Activated naive CD8-positive, alpha-beta T cell treated with anti-CD3 and anti-CD28 coated beads, Interleukin-2, amount 10 ng/mL, durations not matched to agents 7 days and 5 days (primary cell): ENCODE measurements around the gene DDO. TPM values are rescaled to one million over a fixed set of nuclear protein-coding genes. Genes with fewer than 3 reads are reported as not detected.
"Not testable (repeated sequence)": the region's sequence is repeated elsewhere in the genome, so short reads cannot be mapped to it uniquely, and the experiment has no call there.

Experiments
- ATAC-seq: fragments of 150-1000 bp; cut with Tn5 transposase; one replicate; pipeline ENCODE4 v1.10.0; 2021; ENCODE audit warnings: low read depth, moderate library complexity
- POLR2A ChIA-PET: fragments of 350-600 bp; sonication (Branson Sonifier 250); formaldehyde crosslinking; loops from one replicate; lab custom pipeline; 2021; ENCODE audit warnings: antibody characterized with exemption; lab: Charles Lee
- DNase-seq: peaks from one replicate; pipeline ENCODE4 v3.0.0; 2021
- H3K27ac Mint-ChIP-seq: one replicate; pipeline ENCODE4 v1.8.0; 2022; ENCODE audit warnings: mild to moderate bottlenecking, mixed read lengths
- H3K27me3 Mint-ChIP-seq: one replicate; pipeline ENCODE4 v1.8.0; 2022; ENCODE audit warnings: mild to moderate bottlenecking, moderate library complexity, mixed read lengths
- H3K36me3 Mint-ChIP-seq: one replicate; pipeline ENCODE4 v1.8.0; 2021; ENCODE audit warnings: mild to moderate bottlenecking, mixed read lengths
- H3K4me1 Mint-ChIP-seq: one replicate; pipeline ENCODE4 v1.8.0; 2021; ENCODE audit warnings: mixed read lengths
- H3K4me3 Mint-ChIP-seq: one replicate; pipeline ENCODE4 v1.8.0; 2022; ENCODE audit warnings: mild to moderate bottlenecking, moderate library complexity, mixed read lengths
- H3K9me3 Mint-ChIP-seq: one replicate; pipeline ENCODE4 v1.8.0; 2021; ENCODE audit warnings: mixed read lengths
- total RNA-seq, 2 experiments: library from RNA; stranded (reverse); gene quantifications; one replicate each; pipeline ENCODE4 v1.2.3, GENCODE V29; 2021

DDO gene
- total RNA-seq, 2 experiments from 2014 or later, result not detected

DNA sequence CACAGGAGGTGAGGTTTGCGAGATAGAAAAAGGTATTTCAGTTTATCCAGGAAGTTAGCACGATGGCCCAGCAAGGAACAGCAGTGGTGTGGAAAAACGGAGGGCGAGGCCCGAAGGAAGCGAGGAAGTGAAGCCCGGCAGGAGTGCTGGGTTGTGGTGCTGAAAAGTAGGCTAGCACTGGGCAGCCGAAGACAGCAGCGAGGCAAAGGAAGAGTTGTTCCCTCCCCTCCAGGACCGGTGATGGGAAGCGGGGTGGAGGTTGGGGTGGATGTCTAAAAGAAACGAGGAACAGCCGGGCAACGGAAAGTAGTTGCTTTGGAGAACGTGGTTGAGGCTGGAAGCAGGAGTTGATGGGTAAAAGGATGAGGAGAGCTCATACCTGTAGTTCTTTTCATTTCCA, 58.6 kb downstream of the DDO start:
- H3K4me3 Mint-ChIP-seq, result peak overlapping the region; percentile 86
- no peaks in the 10 kb centered on the region for H3K36me3 Mint-ChIP-seq
- no peak for DNase-seq
- H3K9me3 Mint-ChIP-seq, result peaks cover 4% of the 10 kb centered on the region
- H3K27me3 Mint-ChIP-seq, result peaks cover 23% of the 10 kb centered on the region
- no peak overlapping the region for H3K27ac Mint-ChIP-seq
- peaks cover 2% of the 10 kb centered on the region for H3K4me1 Mint-ChIP-seq
- POLR2A ChIA-PET, result no interaction called here
- no peak for ATAC-seq

- H3K9me3 Mint-ChIP-seq, result no peaks in the 10 kb centered on the region
- ATAC-seq, result no peak
- no peaks in the 10 kb centered on the region for H3K36me3 Mint-ChIP-seq
- H3K4me1 Mint-ChIP-seq, result peaks cover 2% of the 10 kb centered on the region
- DNase-seq, result no peak
- H3K27me3 Mint-ChIP-seq, result peaks cover 23% of the 10 kb centered on the region
- no peak overlapping the region for H3K4me3 Mint-ChIP-seq
- POLR2A ChIA-PET, result no interaction called here
- H3K27ac Mint-ChIP-seq, result no peak overlapping the region
Observed at GRCh38 chr6:110355727-110356126, 59.6 kb downstream of the DDO start.

- Mint-ChIP-seq H3K27ac (no peak overlapping the region), H3K36me3 (no peaks in the 10 kb centered on the region), H3K9me3 (no peaks in the 10 kb centered on the region), H3K4me1 (peaks cover 2% of the 10 kb centered on the region), H3K27me3 (peaks cover 20% of the 10 kb centered on the region), H3K4me3 (no peak overlapping the region)
- no peak for ATAC-seq
- DNase-seq, result no peak
- POLR2A ChIA-PET, result no interaction called here
Observed at GRCh38 chr6:110355022-110355421, 60.4 kb downstream of the DDO start.

DNA sequence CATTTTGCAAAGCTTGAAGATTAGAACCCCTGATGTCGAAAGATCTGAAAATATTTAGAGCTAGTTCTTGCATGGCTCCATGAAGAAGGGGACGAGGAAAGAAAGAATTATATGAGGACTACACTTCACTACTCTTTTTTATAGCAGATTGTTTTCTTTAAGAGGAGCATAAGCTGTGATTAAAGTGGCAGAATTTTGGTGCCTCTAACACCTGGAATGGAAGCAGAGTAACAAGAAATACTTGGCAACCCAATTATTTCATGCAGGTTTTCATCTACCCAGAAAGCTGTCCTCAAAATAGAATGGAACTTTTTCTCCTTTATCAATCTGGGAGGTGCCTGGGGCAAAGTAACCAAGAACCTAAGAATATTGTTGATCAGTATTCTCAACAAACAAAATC, 61.2 kb downstream of the DDO start:
- DNase-seq, result no peak
- H3K4me3 Mint-ChIP-seq, result no peak overlapping the region
- no peak for ATAC-seq
- POLR2A ChIA-PET, result interaction anchor here (0.8 kb wide), 1 partner anchor 120 kb away, joined by 3 read pairs; no protein-coding TSS in a partner anchor
- H3K4me1 Mint-ChIP-seq, result peaks cover 2% of the 10 kb centered on the region
- H3K36me3 Mint-ChIP-seq, result no peaks in the 10 kb centered on the region
- H3K9me3 Mint-ChIP-seq, result no peaks in the 10 kb centered on the region
- H3K27me3 Mint-ChIP-seq, result peaks cover 14% of the 10 kb centered on the region
- no peak overlapping the region for H3K27ac Mint-ChIP-seq

DNA sequence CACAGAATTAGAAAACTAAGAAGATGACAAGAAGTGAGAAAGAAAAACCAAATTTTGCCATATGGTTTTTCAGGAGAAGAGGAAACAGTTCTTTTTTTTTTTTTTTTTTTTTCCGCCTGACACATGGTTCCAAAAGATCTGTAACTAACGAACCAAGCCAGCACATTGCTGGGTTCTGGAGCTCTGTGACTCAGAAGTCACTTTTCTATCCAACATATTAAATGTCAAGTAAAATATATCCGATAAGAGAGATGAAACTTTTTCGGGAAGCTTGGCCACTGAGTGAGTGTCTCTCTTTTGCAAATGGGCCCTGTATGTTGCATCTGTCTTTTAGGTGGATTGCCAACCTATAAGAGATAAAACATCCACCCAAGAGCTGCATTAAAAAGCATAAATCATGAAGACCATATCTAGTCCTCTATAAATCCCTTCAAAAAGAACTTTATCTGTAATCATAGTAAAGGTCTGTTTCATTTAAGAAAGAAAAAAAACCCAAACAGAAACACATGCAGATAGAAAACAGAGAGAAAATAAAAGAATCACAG, 61.8 kb downstream of the DDO start:
- Mint-ChIP-seq H3K4me1 (peaks cover 2% of the 10 kb centered on the region), H3K27ac (no peak overlapping the region), H3K36me3 (no peaks in the 10 kb centered on the region), H3K9me3 (no peaks in the 10 kb centered on the region), H3K27me3 (peaks cover 8% of the 10 kb centered on the region), H3K4me3 (no peak overlapping the region)
- no peak for ATAC-seq
- no peak for DNase-seq
- POLR2A ChIA-PET, result interaction anchor here (0.8 kb wide), 1 partner anchor 119 kb away, joined by 3 read pairs; no protein-coding TSS in a partner anchor

DNA sequence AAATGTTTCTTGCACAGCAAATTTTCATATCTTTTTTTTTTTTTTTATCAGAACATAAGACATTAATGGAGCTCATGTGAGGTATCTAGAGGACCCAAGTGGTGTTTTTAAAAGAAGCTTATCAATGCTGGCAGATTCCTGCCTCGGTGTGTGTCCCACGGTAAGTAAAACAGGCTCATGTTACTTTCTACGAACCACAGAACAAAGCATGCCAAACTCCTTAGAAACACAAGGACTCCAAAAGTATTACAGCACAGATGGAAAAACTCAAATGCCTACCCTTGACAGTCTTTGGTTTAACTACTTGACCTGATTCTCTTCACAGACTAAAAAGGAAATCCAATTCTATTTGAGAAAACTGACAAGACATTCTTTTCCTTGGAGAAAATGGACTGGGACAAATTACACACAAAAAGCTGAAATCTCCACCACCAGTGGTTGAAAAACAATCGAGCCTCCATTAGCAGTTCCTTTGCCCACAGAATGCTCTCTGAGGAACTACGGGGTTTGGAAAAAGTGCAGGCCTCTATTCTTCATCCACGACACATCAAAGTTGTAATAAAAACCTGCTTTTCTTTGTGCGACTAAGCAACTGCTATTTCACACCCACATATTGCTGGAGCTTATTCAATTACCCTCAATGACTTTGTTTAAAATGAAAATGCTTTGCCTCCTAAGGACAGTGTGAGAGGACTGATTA, 62.7 kb downstream of the DDO start:
- H3K36me3 Mint-ChIP-seq, result no peaks in the 10 kb centered on the region
- H3K27ac Mint-ChIP-seq, result no peak overlapping the region
- DNase-seq, result no peak
- no peaks in the 10 kb centered on the region for H3K9me3 Mint-ChIP-seq
- peaks cover 6% of the 10 kb centered on the region for H3K27me3 Mint-ChIP-seq
- no peak for ATAC-seq
- peaks cover 2% of the 10 kb centered on the region for H3K4me1 Mint-ChIP-seq
- no peak overlapping the region for H3K4me3 Mint-ChIP-seq
- POLR2A ChIA-PET, result interaction anchor here (0.6 kb wide), 1 partner anchor 606 kb away, joined by 3 read pairs; the partner anchor contains the start of gene GTF3C6

- ATAC-seq, result no peak
- H3K27me3 Mint-ChIP-seq, result peaks cover under 1% of the 10 kb centered on the region
- POLR2A ChIA-PET, result no interaction called here
Observed at GRCh38 chr6:110351986-110352385, 63.4 kb downstream of the DDO start.

DNA sequence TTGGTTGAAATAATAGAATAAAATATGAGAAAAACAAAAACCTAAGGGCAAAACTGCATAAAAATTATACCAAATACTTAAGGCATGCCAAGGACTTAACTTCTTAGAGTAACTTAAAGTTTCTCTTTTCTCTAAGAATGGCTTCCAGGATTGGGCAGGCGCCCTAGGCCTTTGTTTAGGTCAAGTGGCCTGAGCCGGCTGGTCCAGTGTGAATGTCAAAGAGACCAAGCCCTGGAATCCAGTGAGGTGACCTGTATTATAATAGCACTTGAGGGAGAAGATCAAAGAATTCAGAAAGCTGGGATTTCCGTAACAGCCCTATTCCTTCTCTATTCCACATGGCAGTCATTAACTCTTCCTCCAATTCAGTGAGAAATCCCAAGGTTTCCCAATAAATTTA, 63.8 kb downstream of the DDO start:
- Mint-ChIP-seq H3K27me3 (no peaks in the 10 kb centered on the region), H3K9me3 (no peaks in the 10 kb centered on the region), H3K27ac (no peak overlapping the region), H3K36me3 (no peaks in the 10 kb centered on the region), H3K4me1 (no peaks in the 10 kb centered on the region), H3K4me3 (no peak overlapping the region)
- POLR2A ChIA-PET, result no interaction called here
- DNase-seq, result no peak
- ATAC-seq, result no peak

More at GRCh38 chr6:110351986-110352385, 63.4 kb downstream of the DDO start:
- no peak overlapping the region for H3K4me3 Mint-ChIP-seq
- H3K9me3 Mint-ChIP-seq, result no peaks in the 10 kb centered on the region
- no peak for DNase-seq
- H3K36me3 Mint-ChIP-seq, result no peaks in the 10 kb centered on the region
- H3K4me1 Mint-ChIP-seq, result no peaks in the 10 kb centered on the region
- no peak overlapping the region for H3K27ac Mint-ChIP-seq

GRCh38 chr6:110350593-110350992, 64.8 kb downstream of the DDO start:
- H3K27me3 Mint-ChIP-seq, H3K4me1 Mint-ChIP-seq, ATAC-seq: not testable (repeated sequence)

GRCh38 chr6:110348961-110349690, 66.2 kb downstream of the DDO start:
- Mint-ChIP-seq H3K4me3 (no peak overlapping the region), H3K27me3 (no peaks in the 10 kb centered on the region), H3K27ac (no peak overlapping the region), H3K4me1 (no peaks in the 10 kb centered on the region), H3K9me3 (no peaks in the 10 kb centered on the region), H3K36me3 (no peaks in the 10 kb centered on the region)
- POLR2A ChIA-PET, result no interaction called here
- no peak for ATAC-seq
- DNase-seq, result no peak

More at GRCh38 chr6:110350593-110350992, 64.8 kb downstream of the DDO start:
- H3K27ac Mint-ChIP-seq, DNase-seq, POLR2A ChIA-PET, H3K36me3 Mint-ChIP-seq, H3K4me3 Mint-ChIP-seq, H3K9me3 Mint-ChIP-seq: not testable (repeated sequence)

DNA sequence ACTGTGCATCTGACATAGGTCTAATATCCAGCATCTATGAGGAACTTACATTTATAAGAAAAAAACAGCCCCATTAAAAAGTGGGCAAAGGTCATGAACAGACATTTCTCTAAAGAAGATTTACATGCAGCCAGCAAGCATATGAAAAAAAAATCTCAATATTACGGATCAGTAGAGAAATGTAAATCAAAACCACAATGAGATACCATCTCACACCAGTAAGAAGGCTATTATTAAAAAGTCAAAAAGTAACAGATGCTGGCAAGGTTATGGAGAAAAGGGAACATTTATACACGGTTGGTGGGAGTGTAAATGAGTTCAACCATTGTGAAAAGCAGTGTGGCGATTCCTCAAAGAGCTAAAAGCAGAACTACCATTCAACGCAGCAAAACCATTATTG, 70.3 kb downstream of the DDO start:
- Mint-ChIP-seq H3K27ac (no peak overlapping the region), H3K9me3 (no peaks in the 10 kb centered on the region), H3K27me3 (no peaks in the 10 kb centered on the region), H3K36me3 (no peaks in the 10 kb centered on the region), H3K4me3 (no peak overlapping the region), H3K4me1 (no peaks in the 10 kb centered on the region)
- no peak for ATAC-seq
- DNase-seq, result no peak
- POLR2A ChIA-PET, result no interaction called here

GRCh38 chr6:110342759-110343158, 72.6 kb downstream of the DDO start:
- Mint-ChIP-seq H3K36me3 (no peaks in the 10 kb centered on the region), H3K4me1 (no peaks in the 10 kb centered on the region), H3K4me3 (no peak overlapping the region), H3K27ac (no peak overlapping the region), H3K9me3 (no peaks in the 10 kb centered on the region), H3K27me3 (no peaks in the 10 kb centered on the region)
- no peak for ATAC-seq
- no peak for DNase-seq
- POLR2A ChIA-PET, result no interaction called here
